HFFc6 (cell line): ENCODE measurements around the gene ZNF782. TPM values are rescaled to one million over a fixed set of nuclear protein-coding genes. Genes with fewer than 3 reads are reported as not detected.

ENCODE experiments used
- DNase-seq: peaks from one replicate; pipeline ENCODE4 v3.0.0-alpha.2; 2018
- H3K27ac Mint-ChIP-seq: 2 replicates; pipeline ENCODE4 v1.8.0; 2020; ENCODE audit warnings: mild to moderate bottlenecking, mixed read lengths
- H3K27me3 Mint-ChIP-seq: 2 replicates; pipeline ENCODE4 v1.8.0; 2021; ENCODE audit warnings: mild to moderate bottlenecking, moderate library complexity, mixed read lengths; ENCODE audit not compliant: insufficient read depth
- H3K36me3 Mint-ChIP-seq: 2 replicates; pipeline ENCODE4 v1.8.0; 2021; ENCODE audit warnings: low read depth, mixed read lengths
- H3K4me1 Mint-ChIP-seq: 2 replicates; pipeline ENCODE4 v1.8.0; 2020; ENCODE audit warnings: low read depth, mixed read lengths
- H3K4me3 Mint-ChIP-seq: 2 replicates; pipeline ENCODE4 v1.8.0; 2020; ENCODE audit warnings: mild to moderate bottlenecking, moderate library complexity, mixed read lengths
- H3K9me3 Mint-ChIP-seq: 2 replicates; pipeline ENCODE4 v1.8.0; 2020; ENCODE audit warnings: mild to moderate bottlenecking, mixed read lengths
- CTCF ChIP-seq: fragments of 200-600 bp; sonication (generic); IDR thresholded peaks from 2 replicates; pipeline ENCODE4 v1.5.0; 2021; ENCODE audit warnings: antibody characterized with exemption, mild to moderate bottlenecking
- total RNA-seq, 6 experiments: library from RNA; stranded (reverse); fragmentation: NEBNext Ultra II Directional; extraction: Animal tissue kit (Norgen Biotek cat#: 25700); gene quantifications; 2 replicates in 1 of 6; 3 replicates in 5 of 6; pipeline ENCODE4 v1.2.3, GENCODE V29; 2021

Gene ZNF782
- total RNA-seq, 6 experiments from 2014 or later = 1.3 to 2.5 (median 2.0) TPM

DNA sequence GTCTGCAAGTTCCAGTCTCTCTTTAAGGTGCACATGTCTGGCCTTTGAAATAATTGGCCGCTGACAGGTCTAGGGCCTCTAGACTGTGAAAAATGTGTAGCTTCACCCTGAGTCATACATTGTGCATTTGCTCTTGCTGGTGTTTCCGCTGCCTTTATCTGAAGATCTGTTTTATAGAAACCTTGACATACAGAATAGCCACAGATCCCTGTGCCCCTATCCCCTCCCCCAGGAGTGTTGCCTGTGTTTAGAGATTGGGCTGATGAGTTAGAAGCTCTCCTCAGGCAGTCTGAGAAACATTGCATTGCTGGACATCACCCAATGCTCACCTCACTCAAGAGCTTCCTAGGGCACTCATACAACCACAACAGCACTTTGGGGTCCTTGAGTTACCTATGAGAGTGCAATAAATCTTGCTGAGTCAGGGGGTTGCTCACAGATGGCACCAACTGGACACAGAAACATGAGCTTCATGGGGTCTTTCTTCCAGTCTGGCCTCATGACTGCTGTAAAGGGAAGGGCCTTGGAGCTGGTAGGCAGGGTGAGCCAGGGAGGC lies 3.8 kb upstream of the ZNF782 start:
- Mint-ChIP-seq H3K36me3 (no peaks in the 10 kb centered on the region), H3K4me1 (peaks cover 45% of the 10 kb centered on the region), H3K27ac (no peak overlapping the region), H3K27me3 (peaks cover 5% of the 10 kb centered on the region), H3K4me3 (peak overlapping the region; percentile 31; the same call in 1 of the 2 replicates), H3K9me3 (no peaks in the 10 kb centered on the region)
- peak; percentile 78 for DNase-seq
- no peak for TF ChIP-seq CTCF

DNA sequence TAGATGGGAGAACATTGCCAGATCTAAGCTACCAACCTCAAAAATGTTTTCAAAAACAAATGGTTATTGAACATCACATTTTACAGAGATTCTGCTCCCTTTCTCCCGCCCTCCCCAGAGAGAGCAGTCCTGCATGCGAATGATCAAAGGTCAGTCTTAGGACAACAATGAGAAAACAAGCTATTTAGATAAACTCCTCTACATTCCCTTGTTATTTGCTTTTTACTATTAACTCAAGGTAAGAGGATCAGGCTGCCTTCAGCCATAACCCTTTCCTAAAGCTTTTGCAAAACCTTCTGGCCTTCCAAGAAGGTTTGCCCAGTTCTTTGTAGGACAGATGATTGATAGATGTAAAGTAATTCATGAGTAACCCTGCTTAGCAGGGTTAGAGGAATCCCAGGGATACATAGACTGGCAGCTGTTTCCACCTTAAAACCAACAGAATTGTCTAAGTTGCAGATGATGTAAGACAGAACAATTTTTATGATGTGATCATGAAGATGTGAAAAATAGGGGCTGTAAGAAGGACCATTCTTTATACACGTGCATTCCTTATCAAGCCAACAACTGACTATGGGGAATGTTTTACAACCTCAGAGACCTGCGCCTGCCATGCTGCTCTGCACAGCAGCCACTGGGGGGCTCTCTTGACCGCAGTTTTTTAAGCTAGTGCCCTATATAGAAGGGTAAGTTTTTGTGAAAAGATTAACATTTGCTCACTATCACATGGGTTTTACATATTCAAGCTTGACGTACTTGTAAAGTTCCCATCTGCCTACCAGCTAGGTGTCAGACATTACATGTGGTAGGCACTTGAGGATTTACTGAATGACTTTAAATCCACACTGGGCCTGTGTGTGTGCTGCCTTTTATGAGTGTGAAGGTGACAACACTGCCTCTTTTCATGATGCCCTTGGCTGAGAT lies 2.3 kb upstream of the ZNF782 start:
- H3K27me3 Mint-ChIP-seq = peaks cover 6% of the 10 kb centered on the region
- H3K9me3 Mint-ChIP-seq = no peaks in the 10 kb centered on the region
- H3K36me3 Mint-ChIP-seq = no peaks in the 10 kb centered on the region
- DNase-seq = peak; percentile 65
- peak; percentile 93 for TF ChIP-seq CTCF
- H3K27ac Mint-ChIP-seq = no peak overlapping the region
- H3K4me3 Mint-ChIP-seq = no peak overlapping the region
- H3K4me1 Mint-ChIP-seq = peaks cover 58% of the 10 kb centered on the region

DNA sequence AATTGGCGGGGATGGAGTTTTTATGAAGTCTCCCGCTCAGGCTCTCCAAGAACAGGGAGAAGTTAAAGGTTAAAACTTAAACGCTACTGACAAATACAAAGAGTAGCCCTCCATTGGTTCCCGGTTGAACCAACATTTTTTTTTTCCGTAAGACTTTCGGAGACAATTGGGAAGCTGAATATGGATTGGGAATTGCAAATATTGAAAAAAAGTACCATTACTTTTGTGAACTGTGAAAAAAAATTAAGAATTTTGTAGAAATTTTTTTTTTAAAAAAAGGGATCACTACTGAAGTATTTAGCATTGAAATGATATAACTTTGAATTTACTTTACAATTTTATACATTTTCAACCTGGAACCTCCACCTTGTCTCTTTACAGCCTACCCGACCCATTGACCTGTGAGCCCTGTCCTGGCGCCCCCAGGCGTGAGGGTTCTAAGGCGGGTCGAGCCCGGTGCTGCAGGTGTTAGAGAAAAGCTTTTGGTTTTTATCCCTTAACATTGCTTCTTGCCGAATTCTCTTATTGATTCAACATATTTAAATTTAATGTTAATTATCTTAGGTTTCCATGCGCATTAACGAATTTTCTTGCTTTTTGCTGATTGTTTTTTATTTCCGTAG lies 448 bp upstream of the ZNF782 start:
- no peak overlapping the region for H3K27ac Mint-ChIP-seq
- peaks cover 6% of the 10 kb centered on the region for H3K27me3 Mint-ChIP-seq
- TF ChIP-seq CTCF = no peak
- peak overlapping the region; percentile 96 for H3K4me3 Mint-ChIP-seq
- no peaks in the 10 kb centered on the region for H3K9me3 Mint-ChIP-seq
- H3K4me1 Mint-ChIP-seq = peaks cover 54% of the 10 kb centered on the region
- DNase-seq = no peak
- peaks cover 5% of the 10 kb centered on the region for H3K36me3 Mint-ChIP-seq

GRCh38 chr9:96852676-96853075 lies 1.6 kb downstream of the ZNF782 start:
- Mint-ChIP-seq H3K4me3 (peak overlapping the region; percentile 96), H3K9me3 (peaks cover 12% of the 10 kb centered on the region), H3K36me3 (peaks cover 24% of the 10 kb centered on the region), H3K27ac (no peak overlapping the region), H3K27me3 (peaks cover 6% of the 10 kb centered on the region), H3K4me1 (peaks cover 33% of the 10 kb centered on the region)
- no peak for TF ChIP-seq CTCF
- DNase-seq = no peak

DNA sequence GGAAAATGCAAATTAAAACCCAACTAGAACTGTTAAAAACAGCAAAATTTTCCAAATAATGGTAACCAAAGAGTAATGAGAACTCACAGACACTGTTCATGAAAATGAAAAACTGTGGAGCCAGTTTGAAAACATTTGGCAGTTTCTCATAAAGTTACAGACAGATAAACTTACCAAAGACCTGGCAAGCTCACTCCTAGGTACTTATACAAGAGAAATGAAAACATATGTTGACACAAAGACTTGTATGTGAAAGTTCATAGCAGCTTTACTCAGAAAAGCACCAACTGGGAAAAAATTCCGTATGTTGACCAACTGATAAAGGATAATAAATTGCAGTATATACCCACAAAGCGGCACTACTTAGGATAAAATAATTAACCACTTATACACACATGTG lies 10.3 kb downstream of the ZNF782 start:
- no peak for DNase-seq
- H3K9me3 Mint-ChIP-seq = peaks cover 87% of the 10 kb centered on the region
- H3K27me3 Mint-ChIP-seq = no peaks in the 10 kb centered on the region
- no peak overlapping the region for H3K27ac Mint-ChIP-seq
- H3K4me3 Mint-ChIP-seq = no peak overlapping the region
- no peak for TF ChIP-seq CTCF
- peaks cover 96% of the 10 kb centered on the region for H3K36me3 Mint-ChIP-seq
- H3K4me1 Mint-ChIP-seq = no peaks in the 10 kb centered on the region
